ENCODE data around the gene CCDC201.

DNA sequence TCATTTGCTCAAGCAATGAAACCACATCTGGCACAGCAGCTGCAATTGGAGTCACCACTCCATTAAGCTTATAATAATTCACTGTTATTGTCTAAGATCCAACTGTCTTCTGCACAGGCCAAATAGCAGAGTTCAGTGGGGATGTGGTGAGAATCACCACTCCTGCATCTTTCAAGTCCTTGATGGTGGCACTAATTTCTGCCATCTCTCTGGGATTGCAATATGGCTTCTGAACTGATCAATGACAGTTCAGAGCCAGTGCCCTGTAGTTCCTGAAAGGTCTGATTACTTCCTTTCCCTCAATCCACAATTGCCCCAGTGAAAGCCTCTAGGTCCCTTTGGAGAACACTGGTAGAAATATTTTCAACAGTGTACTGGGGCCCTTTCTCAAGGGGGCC lies 21.8 kb upstream of the CCDC201 start:
- TF ChIP-seq, protein P1, sequence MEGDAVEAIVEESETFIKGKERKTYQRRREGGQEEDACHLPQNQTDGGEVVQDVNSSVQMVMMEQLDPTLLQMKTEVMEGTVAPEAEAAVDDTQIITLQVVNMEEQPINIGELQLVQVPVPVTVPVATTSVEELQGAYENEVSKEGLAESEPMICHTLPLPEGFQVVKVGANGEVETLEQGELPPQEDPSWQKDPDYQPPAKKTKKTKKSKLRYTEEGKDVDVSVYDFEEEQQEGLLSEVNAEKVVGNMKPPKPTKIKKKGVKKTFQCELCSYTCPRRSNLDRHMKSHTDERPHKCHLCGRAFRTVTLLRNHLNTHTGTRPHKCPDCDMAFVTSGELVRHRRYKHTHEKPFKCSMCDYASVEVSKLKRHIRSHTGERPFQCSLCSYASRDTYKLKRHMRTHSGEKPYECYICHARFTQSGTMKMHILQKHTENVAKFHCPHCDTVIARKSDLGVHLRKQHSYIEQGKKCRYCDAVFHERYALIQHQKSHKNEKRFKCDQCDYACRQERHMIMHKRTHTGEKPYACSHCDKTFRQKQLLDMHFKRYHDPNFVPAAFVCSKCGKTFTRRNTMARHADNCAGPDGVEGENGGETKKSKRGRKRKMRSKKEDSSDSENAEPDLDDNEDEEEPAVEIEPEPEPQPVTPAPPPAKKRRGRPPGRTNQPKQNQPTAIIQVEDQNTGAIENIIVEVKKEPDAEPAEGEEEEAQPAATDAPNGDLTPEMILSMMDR (IDR thresholded peaks at IDR 0.05; ENCODE audit: insufficient read depth, low read length, poor library complexity, severe bottlenecking): no peak
- no peak for TF ChIP-seq EZH2phosphoT487 (conservative IDR thresholded peaks at IDR 0.05; ENCODE audit: low read length)
